Mammary epithelial cell (primary cell): ENCODE measurements around the gene MAP3K14.

ENCODE experiments used
- CTCF ChIP-seq, 2 donors: IDR thresholded peaks in 1 of 2; conservative IDR thresholded peaks in 1 of 2; 2 replicates each; pipeline ENCODE4 v1.5.1; 2011 to 2012; ENCODE audit warnings: inconsistent platforms in 2 of 2, low read length in 2 of 2, mild to moderate bottlenecking in 2 of 2, control low read depth in 1 of 2, low read depth in 1 of 2; ENCODE audit not compliant: insufficient read depth in 1 of 2; ENCODE audit errors: extremely low read depth in 1 of 2
- EZH2 ChIP-seq: IDR thresholded peaks from 2 replicates; pipeline ENCODE4 v1.6.1; 2012; ENCODE audit warnings: low read length, inconsistent platforms, borderline replicate concordance

- TF ChIP-seq CTCF (conservative IDR thresholded peaks at IDR 0.05 in 1 of 2, IDR thresholded peaks at IDR 0.05 in 1 of 2; ENCODE audit: extremely low read depth in 1 of 2, insufficient read depth in 1 of 2, low read depth in 1 of 2, low read length in 2 of 2) (no peak), EZH2 (no peak)
These were observed 53.4 kb downstream of the MAP3K14 start for GRCh38 chr17:45263477-45263860.
